B cell (primary cell): ENCODE measurements around the gene SHISA8. TPM values are rescaled to one million over a fixed set of nuclear protein-coding genes. Genes with fewer than 3 reads are reported as not detected.

Experiments used
- ATAC-seq: fragments of 200-7000 bp; cut with Tn5 transposase; one replicate; pipeline ENCODE4 v1.10.0; 2021; ENCODE audit warnings: low read depth, mild to moderate bottlenecking, moderate number of reproducible peaks, moderate library complexity
- CTCF ChIA-PET: fragments of 350-600 bp; sonication (Branson Sonifier 250); formaldehyde crosslinking; loops from one replicate; lab custom pipeline; 2021; ENCODE audit warnings: antibody characterized with exemption, inconsistent platforms; lab: Charles Lee
- POLR2A ChIA-PET: fragments of 350-600 bp; sonication (Branson Sonifier 250); formaldehyde crosslinking; loops from one replicate; lab custom pipeline; 2021; ENCODE audit warnings: antibody characterized with exemption; lab: Charles Lee
- DNase-seq: peaks from one replicate; pipeline ENCODE4 v3.0.0; 2013
- H2AFZ ChIP-seq: 2 replicates; pipeline ENCODE4 v1.6.1; 2012; ENCODE audit warnings: mild to moderate bottlenecking, low read depth, low read length; ENCODE audit not compliant: insufficient read depth, poor library complexity, severe bottlenecking
- H3K27ac ChIP-seq, 2 donors: 1 replicate in 1 of 2; 2 replicates in 1 of 2; pipeline ENCODE4 v1.5.1; 2012 to 2013; ENCODE audit warnings: low read length in 2 of 2, mild to moderate bottlenecking in 2 of 2, moderate library complexity in 1 of 2
- H3K27me3 ChIP-seq, 4 experiments: fragments of 200-600 bp in 1 of 4; sonication (generic) in 1 of 4; replicated peaks in 1 of 4; 1 replicate in 2 of 4; 2 replicates in 2 of 4; pipeline versions ENCODE4 v1.6.1 to v1.7.0; 2013 to 2016; ENCODE audit warnings: low read length in 3 of 4, mild to moderate bottlenecking in 2 of 4, mixed read lengths in 1 of 4, moderate library complexity in 1 of 4; ENCODE audit not compliant: insufficient read depth in 4 of 4, control insufficient read depth in 3 of 4; ENCODE audit errors: control extremely low read depth in 1 of 4
- H3K36me3 ChIP-seq, 2 experiments: replicated peaks in 1 of 2; 1 replicate in 1 of 2; 2 replicates in 1 of 2; pipeline versions ENCODE4 v1.6.1 to v1.7.1; 2013; ENCODE audit warnings: low read length in 1 of 2; ENCODE audit not compliant: insufficient read depth in 2 of 2, control insufficient read depth in 1 of 2; ENCODE audit errors: control extremely low read depth in 1 of 2, extremely low read depth in 1 of 2
- H3K4me1 ChIP-seq, 2 donors: fragments of 200-600 bp in 1 of 2; sonication (generic) in 1 of 2; 1 replicate in 1 of 2; 2 replicates in 1 of 2; pipeline versions ENCODE4 v1.5.1 to v1.6.1; 2013 to 2017; ENCODE audit warnings: low read length in 2 of 2; ENCODE audit not compliant: control insufficient read depth in 2 of 2, insufficient read depth in 2 of 2
- H3K4me2 ChIP-seq: replicated peaks from 2 replicates; pipeline ENCODE3; 2012; ENCODE audit warnings: mild to moderate bottlenecking, low read depth, low read length; ENCODE audit not compliant: poor library complexity, severe bottlenecking
- H3K4me3 ChIP-seq, 5 experiments: fragments of 200-600 bp in 1 of 5; sonication (generic) in 1 of 5; 1 replicate in 3 of 5; 2 replicates in 2 of 5; pipeline versions ENCODE4 v1.5.1 to v1.7.0; 2011 to 2016; ENCODE audit warnings: low read length in 4 of 5, mild to moderate bottlenecking in 4 of 5, low read depth in 2 of 5, control low read depth in 1 of 5, moderate library complexity in 1 of 5; ENCODE audit not compliant: insufficient read depth in 1 of 5; ENCODE audit errors: control extremely low read depth in 1 of 5, extremely low read depth in 1 of 5
- H3K79me2 ChIP-seq: fragments of 200-600 bp; sonication (generic); one replicate; pipeline ENCODE4 v1.6.0; 2016; ENCODE audit warnings: low read length; ENCODE audit not compliant: control insufficient read depth, insufficient read depth
- H3K9ac ChIP-seq: fragments of 200-600 bp; sonication (generic); 2 replicates; pipeline ENCODE4 v1.6.1; 2017; ENCODE audit warnings: mild to moderate bottlenecking, low read length, moderate library complexity
- H3K9me3 ChIP-seq, 3 donors: one replicate each; pipeline versions ENCODE4 v1.6.1 to v1.7.1; 2013; ENCODE audit warnings: low read length in 2 of 3; ENCODE audit not compliant: control insufficient read depth in 2 of 3, insufficient read depth in 1 of 3; ENCODE audit errors: control extremely low read depth in 1 of 3
- H4K20me1 ChIP-seq: 2 replicates; pipeline ENCODE4 v1.6.0; 2012; ENCODE audit warnings: mild to moderate bottlenecking, low read length; ENCODE audit not compliant: insufficient read depth, control insufficient read depth, poor library complexity, severe bottlenecking
- H3K27ac Mint-ChIP-seq: one replicate; pipeline ENCODE4 v1.8.0; 2021; ENCODE audit warnings: mixed read lengths
- H3K27me3 Mint-ChIP-seq: one replicate; pipeline ENCODE4 v1.8.0; 2021; ENCODE audit warnings: mixed read lengths
- H3K4me1 Mint-ChIP-seq: one replicate; pipeline ENCODE4 v1.8.0; 2021; ENCODE audit warnings: mixed read lengths
- H3K4me3 Mint-ChIP-seq: one replicate; pipeline ENCODE4 v1.8.0; 2021; ENCODE audit warnings: mixed read lengths
- H3K9me3 Mint-ChIP-seq: one replicate; pipeline ENCODE4 v1.8.0; 2022; ENCODE audit warnings: mixed read lengths; ENCODE audit not compliant: insufficient read depth
- CTCF ChIP-seq: fragments of 200-600 bp; IDR thresholded peaks from one replicate; pipeline ENCODE4 v1.8.0; 2022; ENCODE audit warnings: antibody characterized with exemption, mild to moderate bottlenecking
- EZH2 ChIP-seq: IDR thresholded peaks from 2 replicates; pipeline ENCODE4 v1.6.1; 2012; ENCODE audit warnings: borderline replicate concordance, low read depth, mild to moderate bottlenecking, moderate library complexity, low read length; ENCODE audit not compliant: insufficient read depth, poor library complexity, severe bottlenecking
- WGBS: methylation state at CpG from one replicate; pipeline ENCODE4 v1.1.5; 2013; ENCODE audit warnings: missing lambda C conversion rate; ENCODE audit not compliant: insufficient coverage; 5-methylcytosine and 5-hydroxymethylcytosine counted together
- intact Hi-C: fragments of 100-400 bp; cut with micrococcal nuclease; formaldehyde crosslinking; loops from one replicate; pipeline ENCODE4 v1.10.0; 2022
- polyA plus RNA-seq: library from polyadenylated mRNA; depleted of rRNA; stranded (reverse); fragments of >200 nt; gene quantifications from 2 replicates; pipeline ENCODE4 v1.2.3, GENCODE V29; 2012
- total RNA-seq, 2 donors: library from RNA; stranded (reverse); fragments of 120-200 nt in 1 of 2; gene quantifications; 1 replicate in 1 of 2; 2 replicates in 1 of 2; pipeline versions ENCODE4 v1.2.3 to v1.2.4, GENCODE V29; 2013 to 2022

SHISA8 gene
- total and polyA plus RNA-seq, 2 donors (not counting 1 experiment from before 2014, with no cell fraction given), result 22.4 to 46.5 TPM

GRCh38 chr22:41946629-41947423, 32.0 kb upstream of the SHISA8 start, which contains the start of gene CENPM:
TSS of gene CENPM (minus strand) at chr22:41947152. CDS start at chr22:41947076, 76 bp downstream.
- peaks cover 20 to 44% of the 10 kb centered on the region in 2 donors for H3K4me1 ChIP-seq
- peak; percentile 93 for DNase-seq
- Mint-ChIP-seq H3K4me3 (peak within 1 kb of the TSS; percentile 97), H3K27ac (peak within 1 kb of the TSS; percentile 73), H3K9me3 (no peaks in the 10 kb centered on the region), H3K27me3 (no peaks in the 10 kb centered on the region), H3K4me1 (peaks cover 39% of the 10 kb centered on the region)
- H3K9me3 ChIP-seq, result no peaks in the 10 kb centered on the region
- peak within 1 kb of the TSS; percentile 38 to 86 (median 68) for H3K4me3 ChIP-seq
- no peaks in the 10 kb centered on the region for H4K20me1 ChIP-seq
- peaks cover 3% of the 10 kb centered on the region for H3K79me2 ChIP-seq
- TF ChIP-seq EZH2 (no peak), CTCF (no peak)
- 2% methylated on average over 55 of the region's 56 CpGs for WGBS
- H3K36me3 ChIP-seq, result no peaks in the 10 kb centered on the region
- ChIA-PET CTCF (interaction anchor here (0.7 to 5.5 kb wide), 15 partner anchors 10 to 450 kb away, joined by 3 to 52 read pairs (median 4); partner anchors contain the start of genes MEI1, NDUFA6 and TNFRSF13C), POLR2A (interaction anchor here (0.5 to 2.2 kb wide), 20 partner anchors 10 to 1179 kb away, joined by 3 to 14 read pairs (median 4); partner anchors contain the start of genes CCDC134, MEI1, NDUFA6 and SNU13)
- peaks cover 0 to 10% (median 0%) of the 10 kb centered on the region in 4 experiments for H3K27me3 ChIP-seq
- peak; percentile 91 for ATAC-seq
- H3K27ac ChIP-seq, result peak within 1 kb of the TSS in 1 of 2 donors; percentile 11
- H2AFZ ChIP-seq, result peak within 1 kb of the TSS; percentile 74
- H3K9ac ChIP-seq, result peak within 1 kb of the TSS; percentile 71
- intact Hi-C loops, result loop anchor here (1.0 to 2.0 kb wide), 2 partner anchors 51 to 166 kb away; partner anchors contain the start of gene WBP2NL
- peak within 1 kb of the TSS; percentile 94 for H3K4me2 ChIP-seq
